HTR-8/SVneo (cell line): ENCODE results near the gene TMC6.
"Not testable (repeated sequence)": the region's sequence is repeated elsewhere in the genome, so short reads cannot be mapped to it uniquely, and the experiment has no call there.

Source experiments
- DNase-seq: peaks from one replicate; pipeline ENCODE4 v3.0.0; 2011; ENCODE audit warnings: low spot score, mixed read lengths; ENCODE audit not compliant: insufficient read length
- FAIRE-seq: peaks from 2 replicates; lab custom pipeline; 2011; peaks lifted over from hg19 to GRCh38; lab: Jason Lieb, UNC

TMC6 gene

DNA sequence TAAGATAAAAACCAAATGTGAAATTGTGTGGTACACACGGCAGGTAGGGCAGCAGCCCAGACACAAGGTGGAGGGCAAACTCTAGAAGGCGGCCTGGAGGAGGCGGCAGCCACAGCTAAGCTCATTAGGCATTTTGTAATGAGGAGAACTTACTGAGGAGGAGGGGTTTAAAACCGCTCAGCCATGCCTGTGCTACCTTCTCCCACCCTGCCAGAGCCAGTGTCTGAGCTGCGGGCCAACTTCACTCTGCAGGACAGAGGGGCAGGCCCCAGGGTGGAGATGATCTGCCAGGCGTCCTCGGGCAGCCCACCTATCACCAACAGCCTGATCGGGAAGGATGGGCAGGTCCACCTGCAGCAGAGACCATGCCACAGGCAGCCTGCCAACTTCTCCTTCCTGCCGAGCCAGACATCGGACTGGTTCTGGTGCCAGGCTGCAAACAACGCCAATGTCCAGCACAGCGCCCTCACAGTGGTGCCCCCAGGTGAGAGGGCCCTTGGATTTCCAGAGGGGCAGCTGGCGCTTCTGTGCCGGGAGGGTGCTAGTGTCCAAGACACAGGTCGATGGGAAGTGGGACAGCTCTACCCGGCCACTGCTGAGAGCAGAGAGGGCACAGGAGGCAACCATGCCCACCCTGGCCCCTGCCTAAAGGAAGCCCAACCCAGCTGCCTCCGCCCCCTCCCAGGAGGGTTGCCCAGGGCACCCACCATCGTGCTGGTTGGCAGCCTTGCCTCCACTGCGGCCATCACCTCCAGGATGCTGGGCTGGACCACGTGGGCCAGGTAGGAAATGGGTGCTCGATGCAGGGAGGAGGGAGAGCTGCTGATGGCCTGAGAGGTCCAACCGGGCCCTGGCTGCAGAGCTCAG, 35.6 kb upstream of the TMC6 start:
- DNase-seq: no peak
- no peak for FAIRE-seq

DNA sequence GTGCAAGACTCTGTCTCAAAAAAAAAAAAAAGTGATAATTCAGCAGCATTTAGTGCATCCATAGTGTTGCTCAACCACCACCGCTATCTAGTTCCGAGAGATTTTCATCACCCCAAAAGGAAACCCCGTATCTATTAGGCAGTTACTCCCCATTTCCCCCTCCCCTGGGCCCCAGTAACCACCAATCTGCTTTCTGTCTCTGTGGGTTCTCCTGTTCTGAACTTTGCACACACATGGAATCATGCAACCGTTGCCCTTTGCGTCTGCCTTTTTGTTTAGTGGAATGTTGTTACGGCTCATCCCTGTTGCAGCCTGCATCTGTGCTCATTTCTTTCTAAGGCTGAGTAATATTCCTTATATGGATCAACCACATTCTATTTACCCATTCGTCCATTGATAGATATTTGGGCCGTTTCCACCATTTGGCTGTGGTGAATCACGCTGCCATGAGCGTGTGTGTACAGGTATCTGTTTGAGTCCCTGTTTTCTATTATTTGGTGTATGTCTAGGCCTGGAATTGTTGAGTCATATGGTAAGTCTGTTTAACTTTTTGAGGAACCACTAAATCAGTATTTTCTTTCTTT, 31.1 kb upstream of the TMC6 start:
- FAIRE-seq (no peak), DNase-seq (no peak)

DNA sequence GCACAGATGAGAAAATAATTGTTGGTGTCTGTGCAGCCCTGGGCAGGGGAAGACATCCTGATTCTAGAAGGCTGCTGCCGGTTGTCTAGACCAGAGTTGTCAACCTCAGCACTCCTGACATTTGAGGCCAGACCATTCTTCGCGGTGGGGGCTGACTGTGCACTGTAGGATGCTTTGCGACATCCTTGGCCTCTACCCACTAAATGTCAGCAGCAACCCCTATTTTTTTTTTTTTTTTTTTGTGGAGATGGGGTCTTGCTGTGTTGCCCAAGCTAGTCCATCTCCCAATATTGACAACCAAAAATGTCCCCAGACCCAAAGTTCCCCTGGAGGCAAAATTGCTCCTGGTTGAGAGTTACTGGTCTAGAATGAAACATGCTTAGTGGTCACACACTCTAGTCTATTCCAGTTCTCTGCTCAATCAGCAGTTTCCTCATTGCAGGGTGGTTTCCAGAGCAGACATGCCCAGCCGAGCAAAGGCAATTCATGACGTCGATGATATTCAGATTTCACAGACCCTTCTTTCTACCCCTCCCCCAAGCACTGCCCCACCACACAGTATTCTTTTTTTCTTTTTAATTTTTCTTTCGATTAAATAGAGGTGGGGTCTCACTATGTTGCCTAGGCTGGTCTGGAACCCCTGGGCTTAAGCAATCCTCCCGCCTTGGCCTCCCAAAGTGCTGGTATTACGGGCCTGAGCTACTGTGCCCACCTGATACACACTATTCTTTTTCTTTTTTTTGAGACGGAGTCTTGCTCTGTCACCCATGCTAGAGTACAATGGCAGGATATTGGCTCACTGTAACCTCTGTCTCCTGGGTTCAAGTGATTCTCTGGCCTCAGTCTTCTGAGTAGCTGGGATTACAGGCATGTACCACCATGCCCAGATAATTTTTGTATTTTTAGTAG, 26.6 kb upstream of the TMC6 start:
- DNase-seq (no peak), FAIRE-seq (no peak)

DNA sequence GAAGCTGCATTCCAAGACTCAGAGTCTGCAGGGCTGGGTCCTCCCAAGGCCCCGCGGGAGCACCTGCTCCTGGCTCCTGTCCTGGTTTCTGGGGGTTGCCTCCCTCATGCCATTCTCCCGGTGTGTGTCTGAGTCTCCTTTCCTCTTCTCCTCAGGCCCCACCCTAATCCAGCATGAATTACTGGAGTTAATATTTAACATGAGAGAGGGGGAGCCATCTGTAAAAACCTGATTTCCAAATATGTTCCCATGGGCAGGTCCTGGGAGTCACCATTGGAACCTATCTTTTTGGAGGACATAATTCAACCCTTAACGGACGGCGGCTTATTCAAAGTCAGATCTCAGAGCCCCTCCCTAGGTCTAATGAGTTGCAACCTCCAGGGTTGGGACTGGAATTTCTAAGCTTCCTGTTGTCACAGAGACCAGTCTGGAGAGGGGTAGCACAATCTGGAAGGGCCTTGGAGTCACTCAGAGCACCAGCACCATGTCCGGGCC, 23.0 kb upstream of the TMC6 start:
- no peak for FAIRE-seq
- DNase-seq: no peak

DNA sequence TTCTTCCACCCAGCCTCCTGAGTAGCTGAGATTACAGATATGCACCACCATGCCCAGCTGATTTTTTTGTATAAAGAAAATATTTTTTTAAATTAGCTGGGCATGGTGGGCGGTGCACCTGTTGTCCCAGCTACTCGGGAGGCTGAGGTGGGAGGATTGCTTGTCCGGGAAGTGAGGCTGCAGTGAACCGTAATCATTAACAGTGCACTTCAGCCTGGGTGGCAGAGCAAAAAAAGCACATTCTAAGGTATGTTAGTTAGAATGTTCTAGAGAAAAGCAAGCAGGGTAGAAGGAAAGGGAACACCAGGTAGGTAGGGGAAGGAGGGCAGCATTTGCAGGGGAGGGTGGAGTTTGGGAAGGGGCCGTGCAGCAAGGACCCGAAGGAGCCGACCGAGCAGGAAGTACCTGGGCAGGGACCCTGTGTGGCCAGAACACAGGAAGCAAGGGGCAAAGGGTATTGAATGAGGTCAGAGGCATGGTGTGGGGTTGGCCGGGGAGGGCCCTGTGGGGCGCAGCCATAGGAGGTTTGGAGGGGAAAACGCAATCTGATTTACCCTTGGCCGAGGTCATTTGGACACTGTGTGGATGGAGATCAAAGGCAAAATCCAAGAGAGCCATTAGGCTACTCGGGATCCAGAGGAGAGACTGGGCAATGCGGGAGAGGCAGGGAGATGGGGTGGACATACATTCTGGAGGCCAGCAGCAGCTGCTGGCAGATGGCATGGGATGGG, 19.9 kb upstream of the TMC6 start:
- DNase-seq (no peak), FAIRE-seq (no peak)

DNA sequence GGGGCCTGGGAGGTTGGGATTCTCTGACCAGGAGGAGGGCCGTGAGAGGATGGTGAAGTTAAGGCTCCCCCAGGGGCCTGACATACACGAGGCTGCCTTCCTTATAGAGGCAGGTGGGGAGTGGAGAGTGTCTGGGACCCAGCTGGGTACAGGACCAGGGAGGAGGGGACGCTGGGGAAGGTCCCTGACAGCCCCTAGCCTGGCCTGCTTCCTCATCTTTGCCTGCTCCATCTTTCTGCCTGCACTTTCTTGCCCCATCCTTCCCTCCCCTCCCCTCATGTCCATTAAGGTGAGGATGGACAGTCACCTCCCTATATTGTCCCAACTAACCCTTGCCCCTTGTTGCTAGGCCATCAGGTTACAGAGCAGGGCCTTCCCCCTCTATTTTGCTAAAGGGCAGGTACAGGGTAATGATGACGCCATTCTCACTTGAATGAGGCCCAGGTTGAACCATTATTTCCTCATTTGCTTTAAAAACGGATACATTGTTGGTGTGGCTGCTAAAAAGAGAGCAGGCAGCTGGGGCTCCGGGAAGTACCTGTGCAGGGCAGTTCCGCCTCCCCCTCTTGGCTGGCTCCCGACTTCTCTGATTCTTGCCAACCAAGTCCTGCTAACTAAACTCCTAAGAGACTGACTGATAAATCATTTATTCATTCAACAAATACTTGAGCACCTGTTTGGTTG, 18.9 kb upstream of the TMC6 start:
- no peak for DNase-seq
- FAIRE-seq: no peak

DNA sequence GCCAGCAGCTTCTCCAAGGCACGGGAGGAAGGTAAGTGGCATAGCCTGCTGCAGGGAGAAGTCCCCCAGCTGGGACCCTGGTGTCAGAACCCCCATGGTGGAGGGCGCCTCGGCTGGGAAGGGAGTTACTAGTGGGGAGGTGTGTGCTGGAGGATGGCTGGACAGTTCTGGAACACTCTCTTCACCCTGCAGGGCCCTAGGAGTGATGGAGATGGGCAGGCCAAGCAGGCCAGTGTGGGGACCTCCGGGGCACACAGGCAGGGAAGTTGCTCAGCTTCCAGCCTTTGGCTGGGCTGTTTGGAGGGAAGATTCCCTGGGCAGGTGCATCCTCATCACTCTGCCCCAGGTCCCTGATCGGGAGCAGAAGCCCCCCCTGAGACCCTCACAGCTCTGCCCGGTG, 18.3 kb upstream of the TMC6 start:
- DNase-seq (no peak), FAIRE-seq (no peak)

DNA sequence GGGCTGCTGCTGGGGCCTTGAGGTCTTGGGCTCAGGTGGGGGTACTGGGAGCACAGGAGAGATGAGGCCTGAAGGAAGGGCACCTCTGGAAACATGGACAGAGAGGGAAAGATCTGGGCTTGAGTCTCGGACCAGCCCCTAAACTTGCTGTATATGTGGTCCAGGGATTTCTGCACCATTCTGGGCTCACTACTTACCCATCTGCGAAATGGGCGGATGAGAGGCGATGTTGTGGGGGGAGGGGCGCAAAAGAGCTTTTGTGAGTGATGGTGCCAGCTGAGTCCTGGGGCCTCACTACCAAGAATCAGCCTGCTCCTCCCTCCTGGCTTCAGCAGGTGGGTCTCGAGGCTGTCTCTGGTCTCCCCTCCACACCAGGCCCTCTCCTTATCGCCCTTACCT, 17.9 kb upstream of the TMC6 start:
- no peak for DNase-seq
- FAIRE-seq: no peak

DNA sequence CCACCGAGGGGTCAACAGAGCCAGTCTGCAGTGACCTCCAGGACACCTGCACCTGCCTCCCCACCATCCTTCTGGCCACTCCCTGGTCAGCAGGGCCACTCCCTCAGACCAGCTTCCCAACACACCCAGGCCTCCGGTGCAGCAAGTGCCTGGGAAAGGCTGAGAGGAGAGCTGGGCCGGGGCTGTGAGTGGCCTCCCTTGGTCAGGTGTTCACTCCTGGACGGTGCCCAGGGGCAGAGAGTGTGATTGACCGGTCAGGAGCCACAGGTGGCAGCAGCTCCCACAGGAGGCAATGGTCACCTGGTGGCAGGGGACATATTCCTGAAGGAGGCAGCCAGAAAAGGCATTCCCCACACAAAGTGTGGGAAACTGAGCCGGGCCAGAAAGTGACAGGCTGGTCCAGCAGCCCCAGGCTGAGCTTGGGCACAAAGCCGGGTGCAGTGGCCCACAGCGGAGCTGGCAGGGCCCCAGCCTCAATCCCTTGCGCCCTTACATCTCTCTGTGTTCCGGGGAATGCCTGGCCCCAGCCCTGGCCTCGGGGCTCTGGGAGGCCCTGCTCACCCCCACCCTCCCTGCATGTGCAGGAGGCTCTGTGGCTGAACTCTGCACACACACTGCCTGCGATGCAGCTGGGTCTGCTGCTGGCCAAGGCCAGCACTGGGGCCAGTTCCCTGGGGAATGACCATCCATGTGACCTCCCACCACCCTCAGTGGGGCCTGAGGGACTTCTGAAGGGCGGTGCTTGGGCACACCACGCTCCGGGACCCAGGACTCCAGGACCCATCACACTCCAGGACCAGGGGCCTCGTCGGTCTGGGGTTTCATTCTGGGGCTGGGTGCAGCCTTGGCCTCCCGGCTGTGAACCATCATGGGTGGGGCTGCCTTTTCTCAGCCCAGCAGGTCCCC, 16.4 kb upstream of the TMC6 start:
- DNase-seq: no peak
- no peak for FAIRE-seq

DNA sequence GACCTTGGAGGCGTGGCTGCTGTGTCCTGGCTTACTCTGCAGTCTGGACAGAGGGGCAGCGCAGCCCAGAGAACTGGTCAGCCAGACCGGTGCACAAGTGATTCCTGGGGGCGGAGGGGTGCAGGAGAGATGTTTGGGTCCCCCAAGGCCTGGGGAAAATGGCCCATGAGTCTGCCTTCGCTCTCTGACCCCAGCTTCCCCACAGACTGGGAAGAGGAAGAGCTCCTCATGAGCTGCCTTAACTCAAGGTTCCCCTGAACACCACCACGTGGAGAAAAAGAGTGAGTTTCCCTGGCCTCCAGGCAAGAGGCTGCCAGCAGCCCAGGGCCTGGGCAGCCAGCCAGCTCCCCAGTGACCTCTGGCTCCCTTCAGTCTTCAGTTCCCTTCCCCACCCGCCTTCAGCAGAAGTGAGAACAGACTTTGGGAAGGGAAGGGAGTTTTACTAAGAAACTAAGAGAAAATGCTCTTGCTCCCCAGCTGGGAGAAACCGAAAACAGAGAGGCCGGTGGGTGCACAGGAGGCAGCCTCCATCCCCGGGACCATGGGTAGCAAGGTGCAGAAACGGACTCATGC, 15.7 kb upstream of the TMC6 start:
- FAIRE-seq: no peak
- peak; percentile 77 for DNase-seq

DNA sequence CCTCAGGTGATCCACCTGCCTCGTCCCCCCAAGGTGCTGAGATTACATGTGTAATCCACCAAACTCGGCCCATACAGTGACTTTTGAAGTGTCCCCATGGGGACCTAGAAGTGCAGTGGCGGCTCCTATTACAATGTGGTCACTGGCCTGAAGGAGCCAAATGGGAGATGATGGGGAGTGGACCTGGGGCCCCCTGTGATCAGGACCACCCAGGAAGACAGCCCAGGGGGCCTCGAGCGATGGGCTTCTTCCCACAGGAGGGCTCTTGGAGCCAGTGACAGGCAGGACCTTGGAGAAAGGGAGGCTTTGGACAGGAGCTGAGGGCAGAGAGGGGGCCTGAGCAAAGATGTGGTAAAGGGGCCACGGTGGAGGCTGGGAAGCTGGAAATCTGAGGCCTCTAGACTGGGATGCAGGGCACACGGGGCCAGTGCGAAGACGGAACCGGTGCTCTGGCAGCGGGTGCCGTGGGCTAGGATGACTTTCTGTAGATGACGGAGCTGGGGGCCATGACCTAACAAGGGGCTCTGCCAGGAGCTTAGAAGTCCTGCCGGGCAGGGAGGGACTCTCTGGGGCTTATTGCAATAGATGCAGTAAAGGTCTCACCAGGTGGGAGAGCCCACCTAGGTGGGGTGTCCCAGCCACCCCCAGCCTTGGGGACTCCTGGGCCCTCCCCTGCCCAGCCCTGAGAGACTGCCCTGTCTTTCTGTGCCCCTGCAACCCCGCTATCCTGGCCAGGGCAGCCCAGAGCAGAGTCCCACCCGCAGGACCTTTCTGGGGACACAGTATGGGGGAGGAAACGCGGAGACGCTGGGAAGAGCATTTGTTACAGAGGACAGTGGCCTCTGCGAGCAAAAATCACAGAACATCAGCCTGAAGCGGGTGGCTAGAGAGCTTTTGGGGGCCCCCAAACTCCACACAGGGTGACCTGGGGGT, 14.9 kb upstream of the TMC6 start:
- DNase-seq (no peak), FAIRE-seq (no peak)

DNA sequence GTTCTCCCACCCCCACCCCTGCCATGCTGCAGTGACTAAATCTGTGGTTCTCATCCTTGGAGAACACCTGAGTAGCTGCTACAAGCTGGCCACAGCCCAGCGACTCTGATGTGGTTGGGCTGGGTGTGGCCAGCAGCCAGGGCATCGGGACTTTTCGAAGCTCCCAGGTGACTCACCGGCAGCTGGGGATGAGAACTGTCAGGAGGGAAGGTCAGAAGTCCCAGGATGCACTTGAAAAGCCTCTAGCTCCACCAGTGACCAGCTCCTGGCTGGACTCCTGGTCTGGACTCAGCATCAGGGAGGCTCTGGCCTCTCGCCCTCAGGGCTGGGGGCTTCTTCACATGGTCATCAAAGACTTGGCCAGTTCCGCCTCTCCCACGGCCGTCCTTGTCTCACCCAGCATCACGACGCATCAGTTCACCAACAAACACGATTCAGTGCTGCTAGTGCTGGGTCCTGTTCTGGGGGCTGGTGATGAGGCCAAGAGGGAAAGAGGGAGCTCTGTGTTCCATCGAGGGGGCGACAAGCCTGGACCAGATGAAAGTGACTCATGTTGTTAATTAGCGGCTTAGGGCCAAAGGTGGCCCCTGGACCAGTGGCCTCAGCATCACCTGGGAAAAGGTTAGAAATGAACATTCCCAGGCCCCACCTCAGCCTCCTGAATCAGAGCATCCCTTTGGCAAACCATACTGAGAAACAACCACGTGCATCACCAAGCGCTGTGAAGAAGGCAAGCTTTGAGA, 13.7 kb upstream of the TMC6 start:
- DNase-seq (peak; percentile 50), FAIRE-seq (no peak)

DNA sequence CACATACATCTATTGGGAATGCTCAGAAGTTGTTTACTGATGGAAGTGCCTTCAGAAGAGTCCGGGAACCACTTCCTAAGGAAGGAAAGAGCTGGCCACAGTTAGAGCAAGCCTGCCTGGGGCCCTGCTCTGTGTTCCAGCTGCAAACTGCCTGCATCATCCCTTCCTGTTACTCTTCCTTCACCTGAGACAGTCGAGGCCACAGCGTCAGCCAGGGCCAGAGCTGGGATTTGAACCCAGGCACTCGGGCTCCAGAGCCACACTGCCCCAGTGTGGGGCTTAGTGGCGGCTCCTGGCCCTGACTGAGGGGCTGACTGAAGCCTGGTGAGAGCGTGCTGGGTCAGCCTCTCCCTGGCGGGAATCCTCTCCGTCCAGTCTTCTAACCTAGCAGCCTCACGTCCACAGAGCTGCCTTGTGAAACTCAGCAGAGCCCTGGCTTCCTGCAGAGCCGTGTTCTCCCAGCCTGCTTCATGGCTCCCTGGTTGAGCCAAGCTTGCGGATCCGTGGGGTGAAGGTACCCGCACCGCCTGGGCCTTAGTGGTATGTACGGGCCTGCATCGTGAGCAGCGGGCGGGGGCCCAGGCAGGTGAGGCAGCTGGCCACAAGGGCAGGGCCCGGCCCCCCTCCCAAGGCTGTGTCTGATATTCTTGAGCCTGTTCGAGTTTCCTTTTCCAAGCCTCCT, 13.0 kb upstream of the TMC6 start:
- FAIRE-seq (no peak), DNase-seq (no peak)

DNA sequence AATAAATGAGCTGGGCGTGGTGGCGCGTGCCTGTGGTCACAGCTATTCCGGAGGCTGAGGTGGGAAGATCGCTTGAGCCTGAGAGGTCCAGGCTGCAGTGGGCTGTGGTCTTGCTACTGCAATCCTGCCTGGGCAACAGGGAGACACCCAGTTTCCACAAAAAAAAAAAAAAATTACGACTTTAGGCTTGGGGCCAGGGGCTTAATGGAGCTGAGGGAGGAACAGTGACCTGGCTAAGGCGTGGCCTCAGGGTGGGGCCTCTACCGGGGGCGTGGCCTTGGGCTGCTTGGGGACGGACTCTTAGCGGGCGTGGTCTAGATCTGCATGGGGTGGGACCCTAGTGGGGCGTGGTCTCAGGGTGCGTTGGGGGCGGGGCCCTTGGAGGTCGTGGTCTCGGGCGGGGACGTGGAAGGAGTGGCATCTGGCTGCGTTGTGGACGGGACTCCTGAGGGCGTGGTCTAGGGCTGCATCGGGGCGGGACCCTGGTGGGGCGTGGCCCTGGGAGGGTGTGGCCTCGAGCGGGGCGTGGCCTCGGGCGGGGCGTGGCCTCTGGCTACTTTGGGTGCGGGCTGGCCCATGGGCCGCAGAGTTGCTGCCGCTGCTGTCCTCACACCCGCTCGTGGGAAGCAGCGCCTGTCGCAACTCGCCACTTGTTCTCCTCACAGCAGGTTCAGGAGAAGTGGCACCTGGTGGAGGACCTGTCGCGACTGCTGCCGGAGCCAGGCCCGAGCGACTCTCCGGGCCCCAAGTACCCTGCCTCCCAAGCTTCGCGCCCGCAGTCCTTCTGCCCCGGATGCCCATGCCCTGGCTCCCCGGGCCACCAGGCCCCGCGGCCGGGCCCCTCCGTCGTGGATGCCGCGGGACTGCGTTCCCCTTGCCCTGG, 11.9 kb upstream of the TMC6 start:
- DNase-seq: peak; percentile 94
- FAIRE-seq: peak; percentile 98

DNA sequence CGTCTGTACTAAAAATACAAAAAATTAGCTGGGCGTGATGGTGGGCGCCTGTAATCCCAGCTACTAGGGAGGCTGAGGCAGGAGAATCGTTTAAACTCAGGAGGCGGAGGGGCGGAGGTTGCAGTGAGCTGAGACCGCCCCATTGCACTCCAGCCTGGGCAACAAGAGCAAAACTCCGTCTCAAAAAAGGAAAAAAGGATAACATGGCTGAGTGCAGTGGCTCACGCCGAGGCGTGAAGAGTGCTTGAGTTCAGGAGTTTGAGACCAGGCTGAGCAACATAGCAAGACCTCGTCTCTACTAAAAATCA, 11.3 kb upstream of the TMC6 start:
- FAIRE-seq, DNase-seq: not testable (repeated sequence)
